HG02885 (cell line): ENCODE data around the gene RAF1.
"Not testable (repeated sequence)": the region's sequence is repeated elsewhere in the genome, so short reads cannot be mapped to it uniquely, and the experiment has no call there.

ENCODE experiments used
- ATAC-seq: cut with Tn5 transposase; IDR thresholded peaks from one replicate; pipeline ENCODE4 v1.9.1; 2021; ENCODE audit warnings: mild to moderate bottlenecking; ENCODE audit not compliant: unreplicated experiment, poor library complexity

RAF1 gene

DNA sequence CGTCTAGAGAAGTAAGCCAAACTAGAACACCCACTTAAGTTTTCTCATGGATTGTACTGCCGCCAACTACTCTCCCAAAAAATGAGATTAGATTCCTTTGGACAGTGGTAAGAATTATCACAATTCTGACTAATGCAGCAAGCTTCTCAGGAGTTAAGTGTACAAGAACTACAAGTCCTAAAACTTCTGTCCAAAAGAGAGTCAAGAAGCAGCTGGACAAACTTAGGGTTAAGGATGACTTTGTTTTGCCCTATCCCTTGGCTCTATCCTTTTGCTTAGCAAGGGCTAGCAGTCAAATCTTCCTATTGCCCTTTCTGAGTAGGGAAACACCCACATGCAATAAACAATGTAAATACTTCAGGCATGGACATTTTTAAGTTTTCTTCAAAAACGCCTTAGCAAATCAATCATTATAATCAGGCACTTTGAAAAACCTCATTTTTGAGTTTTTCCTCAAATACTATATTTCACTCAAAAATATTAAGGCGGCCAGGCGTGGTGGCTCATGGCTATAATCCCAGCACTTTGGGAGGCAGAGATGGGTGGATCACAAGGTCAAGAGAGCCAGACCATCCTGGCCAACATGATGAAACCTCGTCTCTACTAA is 19.5 kb downstream of the RAF1 start:
- ATAC-seq: no peak

DNA sequence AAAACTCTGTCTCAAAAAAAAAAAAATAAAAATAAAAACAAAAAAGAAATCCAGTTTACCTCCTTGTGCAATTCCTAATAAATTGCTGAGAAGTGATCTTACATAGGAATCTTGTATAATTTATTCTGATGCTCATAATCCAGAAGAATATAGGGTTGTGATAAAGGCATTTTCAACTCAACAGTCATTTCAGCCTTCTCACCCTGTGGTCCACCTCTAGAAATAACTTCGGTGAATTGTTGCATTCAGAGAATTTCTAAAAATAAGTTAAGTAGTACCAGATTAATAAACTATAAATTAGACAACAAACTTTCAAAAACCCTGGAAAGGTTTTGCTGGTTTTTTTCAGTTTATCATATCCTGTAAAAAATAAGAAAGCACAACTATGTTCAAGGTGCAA is 20.2 kb downstream of the RAF1 start:
- ATAC-seq: no peak

DNA sequence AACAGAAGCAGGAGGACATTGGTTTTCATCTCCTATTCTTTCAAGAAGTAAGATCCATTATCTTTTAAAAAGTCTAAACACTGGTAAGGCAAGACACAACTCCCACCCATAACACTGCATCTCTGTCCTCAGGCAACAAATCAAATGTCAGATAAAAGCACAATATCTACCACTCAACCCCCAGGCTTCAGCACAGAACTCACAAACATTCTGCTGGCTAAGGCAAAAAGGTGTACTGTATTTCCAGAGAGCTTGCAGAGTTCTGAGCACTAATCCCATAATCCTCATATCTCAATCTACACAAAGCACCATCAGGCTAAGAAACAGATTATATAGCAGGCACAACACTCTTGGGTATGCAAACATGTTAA is 20.9 kb downstream of the RAF1 start:
- ATAC-seq: no peak

DNA sequence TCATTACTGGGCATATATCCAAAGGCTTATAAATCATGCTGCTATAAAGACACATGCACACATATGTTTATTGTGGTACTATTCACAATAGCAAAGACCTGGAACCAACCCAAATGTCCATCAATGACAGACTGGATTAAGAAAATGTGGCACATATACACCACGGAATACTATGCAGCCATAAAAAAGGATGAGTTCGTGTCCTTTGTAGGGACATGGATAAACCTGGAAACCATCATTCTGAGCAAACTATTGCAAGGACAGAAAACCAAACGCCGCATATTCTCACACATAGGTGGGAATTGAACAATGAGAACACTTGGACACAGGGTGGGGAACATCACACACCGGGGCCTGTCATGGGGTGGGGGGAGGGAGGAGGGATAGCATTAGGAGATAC is 23.1 kb downstream of the RAF1 start:
- not testable (repeated sequence) for ATAC-seq

DNA sequence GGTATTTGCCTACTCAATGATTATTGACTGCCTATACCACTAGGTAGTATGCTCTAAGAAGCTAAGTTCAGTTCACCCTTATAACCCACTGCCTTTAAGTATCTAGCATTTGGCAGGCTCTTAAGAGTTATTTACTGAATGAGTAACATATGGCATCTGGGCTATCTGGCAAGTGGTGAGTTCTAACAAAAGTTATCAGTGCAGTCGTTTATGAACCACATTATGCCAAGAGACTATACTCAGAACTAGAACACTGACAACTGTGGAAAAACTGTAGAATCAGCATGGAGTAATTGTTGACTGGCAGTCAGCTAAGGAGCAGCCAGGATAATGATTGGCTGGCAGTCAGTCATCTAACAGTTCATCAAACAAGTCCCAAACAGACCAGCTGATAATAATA is 25.8 kb downstream of the RAF1 start:
- ATAC-seq: no peak

DNA sequence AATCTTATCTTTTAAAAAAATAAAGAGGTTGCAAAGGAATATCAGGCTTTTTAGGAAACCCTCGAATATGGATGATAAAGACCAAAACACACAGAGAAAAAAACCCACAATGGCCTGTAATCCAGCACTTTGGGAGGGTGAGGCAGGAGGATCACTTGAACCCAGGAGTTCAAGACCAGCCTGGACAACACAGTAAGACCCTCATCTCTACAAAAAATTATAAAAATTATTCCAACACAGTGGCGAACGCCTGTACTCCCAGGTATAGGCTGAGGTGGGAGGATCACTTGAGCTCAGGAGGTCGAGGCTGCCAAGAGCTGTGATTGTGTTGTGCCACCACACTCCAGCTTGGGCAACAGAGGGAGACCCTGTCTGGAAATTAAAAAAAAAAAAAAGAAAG is 30.8 kb downstream of the RAF1 start:
- no peak for ATAC-seq

DNA sequence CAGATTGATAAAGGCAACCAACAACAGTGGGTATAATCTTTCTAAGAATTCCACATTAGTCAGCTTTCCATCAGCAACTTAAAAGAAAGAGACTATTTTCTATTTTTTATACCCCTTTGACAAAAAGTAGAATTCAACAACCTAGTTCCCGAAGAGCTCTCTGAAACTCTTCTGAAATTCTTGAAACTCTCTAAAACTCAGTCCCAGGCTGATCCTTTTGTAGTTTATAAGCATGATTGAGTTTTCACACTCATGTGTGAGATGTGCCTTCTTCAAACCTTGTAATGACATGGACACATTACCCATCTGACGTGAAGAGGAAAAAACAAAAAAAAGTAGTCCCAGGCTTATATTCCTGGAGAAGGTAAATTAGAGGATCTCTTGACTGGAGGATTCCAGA is 31.4 kb downstream of the RAF1 start:
- no peak for ATAC-seq

DNA sequence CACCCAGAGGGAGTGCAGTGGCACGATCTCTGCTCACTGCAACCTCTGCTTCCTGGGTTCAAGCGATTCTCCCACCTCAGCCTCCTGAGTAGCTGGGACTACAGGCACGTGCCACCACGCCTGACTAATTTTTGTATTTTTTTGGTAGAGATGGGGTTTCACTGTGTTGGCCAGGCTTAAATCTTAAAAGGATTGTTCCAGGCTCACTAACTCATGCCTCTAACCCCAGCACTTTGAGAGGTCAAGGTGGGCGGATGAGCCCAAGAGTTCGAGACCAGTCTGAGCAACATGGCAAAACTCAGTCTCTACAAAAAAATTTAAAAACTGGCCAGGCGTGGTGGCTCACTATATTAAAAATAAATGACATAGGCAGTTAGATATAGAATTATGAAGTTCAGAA is 33.1 kb downstream of the RAF1 start:
- ATAC-seq: not testable (repeated sequence)

DNA sequence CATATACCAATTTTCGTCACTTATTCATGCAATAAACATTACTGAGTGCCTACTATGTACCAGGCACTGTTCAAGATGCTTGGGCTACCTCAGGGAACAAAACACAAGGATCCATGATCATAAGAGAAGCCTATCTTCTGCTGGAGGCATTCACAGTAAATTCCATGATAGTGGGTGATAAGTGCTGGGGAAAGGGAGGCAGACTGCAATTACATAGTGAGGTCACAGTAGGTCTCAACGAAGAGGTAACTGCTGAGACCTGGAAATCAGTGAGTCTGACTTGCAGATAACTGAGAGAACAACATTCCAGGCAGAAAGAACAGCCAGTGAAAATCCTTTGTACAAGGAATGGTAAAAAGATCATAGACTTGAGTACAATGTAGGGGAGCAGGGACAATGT is 33.6 kb downstream of the RAF1 start:
- ATAC-seq: no peak

DNA sequence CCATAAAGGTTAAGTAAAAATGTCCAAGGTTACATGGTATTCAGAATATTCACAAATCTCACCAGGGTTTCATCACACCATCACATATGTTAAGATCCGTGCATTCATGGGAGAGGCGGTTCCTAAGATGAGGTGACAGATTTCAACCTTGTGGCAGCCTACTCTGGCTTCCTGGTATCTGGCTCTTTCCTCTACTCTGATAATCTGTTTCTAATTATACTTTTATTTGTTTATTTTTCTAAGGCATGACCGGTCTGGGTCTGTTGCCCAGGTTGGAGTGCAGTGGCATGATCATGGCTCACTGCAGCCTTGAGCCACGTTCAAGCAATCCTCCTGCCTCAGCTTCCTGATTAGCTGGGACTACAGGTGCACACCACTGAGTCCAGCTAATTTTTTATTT is 34.4 kb downstream of the RAF1 start:
- ATAC-seq: no peak

DNA sequence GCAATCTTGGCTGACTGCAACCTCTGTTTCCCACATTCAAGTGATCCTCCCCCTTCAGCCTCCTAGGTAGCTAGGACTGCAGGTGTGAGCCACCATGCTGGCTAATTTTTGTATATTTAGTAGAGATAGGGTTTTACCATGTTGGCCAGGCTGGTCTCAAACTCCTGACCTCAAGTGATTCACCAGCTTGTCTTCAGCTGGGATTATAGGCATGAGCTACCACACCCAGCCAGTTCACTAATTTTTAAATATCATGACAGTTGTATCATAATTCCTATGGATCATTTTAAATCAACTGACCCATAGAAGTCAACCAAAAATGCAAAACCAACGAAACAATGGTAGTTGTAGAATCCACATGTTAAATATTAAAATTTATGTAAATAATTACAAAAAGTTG is 35.1 kb downstream of the RAF1 start:
- ATAC-seq: no peak

DNA sequence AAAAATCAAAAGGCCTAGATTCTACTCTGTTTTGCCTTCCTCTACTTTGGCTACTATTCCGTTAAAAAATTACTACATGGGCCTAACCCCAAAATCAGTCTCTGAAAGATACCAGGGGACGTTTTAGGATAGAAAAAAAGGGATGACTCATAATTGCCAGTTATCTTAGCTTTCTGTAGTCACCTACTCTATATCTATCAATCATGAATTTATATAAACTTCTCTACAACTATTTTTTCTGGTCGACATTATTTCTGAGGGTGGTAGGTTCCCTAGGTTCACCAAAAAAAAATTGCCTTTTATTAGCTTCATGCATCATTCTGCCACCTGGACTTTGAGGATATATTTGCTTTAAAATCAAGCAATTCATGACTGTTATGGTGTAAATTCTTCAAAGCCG is 36.5 kb downstream of the RAF1 start:
- ATAC-seq: no peak

DNA sequence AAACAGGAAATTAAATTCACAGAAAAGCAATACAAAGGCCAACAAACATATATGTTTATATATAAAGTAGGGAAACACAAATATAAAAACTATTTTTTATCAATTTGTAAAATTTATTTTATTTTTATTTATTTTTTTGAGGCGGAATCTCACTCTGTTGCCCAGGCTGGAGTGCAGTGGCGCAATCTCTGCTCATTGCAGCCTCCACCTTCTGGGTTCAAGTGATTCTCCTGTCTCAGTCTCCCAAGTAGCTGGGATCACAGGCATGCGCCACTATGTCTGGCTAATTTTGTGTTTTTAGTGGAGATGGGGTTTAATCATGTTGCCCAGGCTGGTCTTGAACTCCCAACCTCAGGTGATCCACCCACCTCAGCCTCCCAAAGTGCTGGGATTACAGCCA is 39.0 kb downstream of the RAF1 start:
- not testable (repeated sequence) for ATAC-seq

DNA sequence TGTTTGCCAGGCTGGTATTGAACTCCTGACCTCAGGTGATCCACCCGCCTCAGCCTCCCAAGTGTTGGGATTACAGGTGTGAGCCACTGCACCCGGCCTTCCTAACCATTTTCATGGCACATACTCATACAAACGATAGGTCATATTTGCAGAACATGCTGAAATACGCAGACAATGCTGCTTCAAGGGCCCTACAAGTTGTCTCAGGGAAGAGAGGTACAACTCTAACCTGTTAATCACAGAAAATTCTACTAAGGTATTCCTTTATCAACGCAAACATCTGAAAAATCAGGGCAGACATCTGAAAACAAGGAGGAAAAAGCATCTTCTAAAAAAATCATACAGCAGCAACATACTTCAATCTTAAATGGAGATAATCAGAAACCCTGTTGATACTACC is 39.9 kb downstream of the RAF1 start:
- ATAC-seq: no peak

DNA sequence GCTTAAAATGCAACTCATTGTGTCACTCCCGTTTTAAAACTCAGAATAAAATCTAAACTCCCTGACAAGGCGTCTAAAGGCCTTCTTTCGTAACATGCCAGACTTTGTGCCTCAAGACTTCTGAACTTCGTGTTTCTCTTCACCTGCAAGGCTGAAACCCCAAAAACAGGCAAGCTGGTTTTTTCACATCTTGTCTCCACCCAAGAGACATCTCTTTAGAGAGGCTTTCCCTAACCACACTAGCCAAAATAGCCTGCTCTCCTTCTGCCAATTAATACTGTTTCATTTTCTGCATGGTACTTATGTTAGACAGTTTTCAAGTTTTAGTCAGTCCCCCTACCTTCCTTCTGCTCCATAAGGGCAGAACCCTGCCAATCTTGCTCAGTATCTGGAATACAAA is 41.6 kb downstream of the RAF1 start:
- no peak for ATAC-seq

DNA sequence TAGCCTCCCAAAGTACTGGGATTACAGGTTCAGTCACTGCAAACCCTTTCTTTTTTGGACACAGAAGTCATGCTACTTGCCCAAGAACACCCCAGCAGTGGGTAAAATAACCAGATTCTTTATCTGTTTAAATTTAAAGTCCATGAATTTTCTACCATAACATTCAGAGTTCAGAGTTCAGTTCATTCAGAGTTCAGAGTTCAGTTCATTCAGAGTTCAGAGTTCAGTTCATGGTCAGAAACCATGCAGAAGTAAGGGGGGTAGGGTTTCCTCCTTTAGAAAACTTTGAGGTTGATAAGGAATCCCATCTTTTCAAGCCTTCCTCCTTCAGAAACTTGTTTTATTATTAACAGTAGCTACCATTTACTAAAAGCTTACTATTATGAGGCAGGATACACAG is 43.2 kb downstream of the RAF1 start:
- no peak for ATAC-seq

DNA sequence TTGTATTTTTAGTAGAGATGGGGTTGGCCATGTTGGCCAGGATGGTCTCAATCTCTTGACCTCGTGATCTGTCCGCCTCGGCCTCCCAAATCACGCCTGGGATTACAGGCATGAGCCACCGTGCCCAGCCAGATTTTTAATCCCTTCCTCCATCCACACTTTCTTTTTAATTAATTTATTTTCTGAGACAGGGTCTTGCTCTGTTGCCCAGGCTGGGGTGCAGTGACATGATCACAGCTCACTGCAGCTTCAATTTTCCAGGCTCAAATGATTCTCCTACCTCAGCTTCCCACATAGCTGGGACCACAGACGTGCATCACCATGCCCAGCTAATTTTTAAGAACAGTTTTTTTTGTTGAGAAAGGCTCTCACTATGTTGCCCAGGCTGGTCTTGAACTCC is 43.6 kb downstream of the RAF1 start:
- no peak for ATAC-seq

DNA sequence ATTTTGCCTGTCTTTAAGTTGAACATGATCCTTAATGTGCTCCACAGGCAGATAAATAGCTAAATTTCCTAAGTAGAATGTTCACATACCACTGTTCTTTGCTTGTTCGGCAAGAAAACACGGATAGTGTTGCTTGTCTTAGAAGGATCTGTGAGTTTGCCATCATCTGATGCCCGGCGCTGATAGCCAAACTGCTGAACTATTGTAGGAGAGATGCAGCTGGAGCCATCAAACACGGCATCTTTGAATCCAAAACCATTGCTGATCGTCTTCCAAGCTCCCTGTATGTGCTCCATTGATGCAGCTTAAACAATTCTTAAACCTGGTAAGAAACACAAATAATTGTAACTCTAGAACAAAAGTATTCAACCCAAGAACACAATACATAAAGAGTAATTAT is 45.5 kb downstream of the RAF1 start:
- ATAC-seq: no peak

DNA sequence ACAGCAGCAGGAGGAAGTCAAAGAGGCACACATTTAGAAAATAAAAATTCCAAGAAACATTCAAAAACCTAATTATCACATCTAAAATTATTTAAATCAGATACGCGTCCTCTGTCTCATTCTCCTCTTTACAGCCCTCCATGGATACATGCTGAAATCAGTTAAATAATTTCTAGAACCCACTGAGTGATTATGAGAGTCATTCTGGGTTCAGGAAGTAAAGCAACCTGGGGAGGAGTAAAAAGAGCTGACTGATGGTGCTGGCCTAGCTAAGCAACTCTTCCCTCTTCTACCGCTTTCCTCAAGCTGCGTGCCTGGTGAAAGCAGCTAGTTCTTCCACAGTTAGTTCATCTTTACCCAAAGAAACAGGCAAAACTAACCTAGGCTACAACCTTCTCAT is 48.7 kb downstream of the RAF1 start:
- ATAC-seq: no peak

DNA sequence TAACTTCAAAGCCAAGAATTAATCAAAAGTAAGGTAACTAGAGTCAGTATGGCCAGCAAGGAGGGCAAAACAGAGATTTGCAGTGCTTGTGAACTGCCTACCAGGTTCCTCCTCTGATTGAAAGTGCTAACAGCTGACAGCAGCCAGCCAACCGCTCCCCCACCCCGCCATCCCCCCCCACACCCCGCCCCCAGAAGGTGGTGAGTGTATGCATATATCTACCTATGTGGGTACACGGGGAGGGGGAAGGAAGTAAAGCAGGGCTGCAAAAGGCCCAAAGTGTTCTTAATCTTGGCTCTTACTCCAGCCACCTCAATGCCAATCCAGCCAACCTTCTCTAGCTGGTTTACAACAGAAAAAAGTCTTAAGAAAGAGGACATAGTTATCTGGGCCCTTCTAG is 50.7 kb downstream of the RAF1 start:
- ATAC-seq: no peak

DNA sequence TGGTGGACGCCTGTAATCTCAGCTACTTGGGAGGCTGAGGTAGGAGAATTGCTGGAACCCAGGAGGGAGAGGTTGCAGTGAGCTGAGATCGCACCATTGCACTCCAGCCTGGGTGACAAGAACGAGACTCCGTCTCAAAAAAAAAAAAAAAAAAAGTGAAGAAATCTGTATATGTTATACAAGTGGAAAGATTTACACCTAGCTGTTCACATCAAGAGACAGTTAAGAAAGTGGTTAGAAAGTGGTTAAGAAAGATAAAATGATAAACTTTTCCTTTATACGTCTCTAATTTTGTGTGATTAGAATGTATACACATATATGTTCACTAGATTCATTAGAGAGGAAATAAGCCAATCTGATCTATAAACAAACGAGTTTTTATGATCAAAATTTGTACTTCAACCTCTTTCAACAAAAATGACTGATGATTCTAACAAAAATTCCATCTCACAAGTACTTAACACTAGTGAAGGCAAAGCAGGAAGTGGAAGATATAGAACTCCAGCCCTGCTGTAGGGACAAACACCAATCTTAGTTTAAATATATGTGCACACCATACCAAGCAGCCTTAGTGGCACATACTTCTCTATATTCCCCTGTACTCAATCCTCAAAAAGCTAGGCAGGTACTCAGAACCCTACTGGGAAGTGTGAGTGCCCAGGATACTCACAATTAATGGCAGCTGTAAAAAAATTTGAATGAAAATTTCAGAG is 51.2 kb downstream of the RAF1 start:
- ATAC-seq: no peak

DNA sequence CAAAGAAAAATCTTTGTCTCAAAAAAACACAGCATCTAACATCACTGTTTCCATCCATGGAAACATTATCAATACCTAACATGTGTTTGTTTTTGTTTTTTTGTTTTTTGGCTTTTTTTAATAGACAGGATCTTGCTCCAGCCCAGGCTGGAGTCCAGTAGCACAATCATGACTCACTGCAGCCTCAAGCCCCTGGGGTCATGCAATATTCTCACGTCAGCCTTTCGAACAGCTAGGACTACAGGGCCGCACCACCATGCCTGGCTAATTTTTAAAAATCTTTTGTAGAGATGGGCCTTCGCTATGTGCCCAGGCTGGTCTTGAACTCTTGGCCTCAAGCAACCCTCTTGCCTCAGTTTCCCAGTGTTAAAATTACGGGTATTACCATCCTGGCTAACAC is 52.8 kb downstream of the RAF1 start:
- no peak for ATAC-seq

DNA sequence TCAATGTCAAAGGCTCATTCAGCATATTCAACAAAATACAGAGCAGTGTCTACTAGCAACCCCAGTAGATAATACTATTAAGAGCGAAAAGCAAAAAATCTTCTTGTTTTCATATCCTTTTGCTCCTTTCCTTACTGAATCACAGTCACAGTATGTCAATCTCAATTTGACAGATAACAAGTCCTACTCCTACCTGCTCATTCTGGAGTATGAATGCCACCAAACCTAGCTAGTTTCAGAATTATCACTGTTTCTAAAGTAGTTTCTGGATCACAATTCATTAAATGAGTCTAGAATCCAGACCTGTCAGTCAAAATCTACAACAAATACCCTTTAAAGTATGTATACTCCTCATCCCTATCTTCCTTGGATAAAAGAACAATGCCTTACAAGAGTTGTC is 55.5 kb downstream of the RAF1 start:
- no peak for ATAC-seq
